SU-DHL-6 (cell line): Measurements from ENCODE around the gene LGR6.
A peak's percentile ranks its signal among the peaks of the same experiment; 100 is the strongest.

Experiments used
- H2AFZ ChIP-seq: fragments of 200-600 bp; sonication (generic); 2 replicates; pipeline ENCODE4 v1.6.1; 2014; ENCODE audit warnings: low read depth, mild to moderate bottlenecking, moderate library complexity, mixed read lengths, antibody characterized with exemption, low read length; ENCODE audit not compliant: severe bottlenecking
- H3F3A ChIP-seq: fragments of 200-600 bp; shearing (Covaris generic); 2 replicates; pipeline ENCODE4 v1.6.0; 2016; ENCODE audit warnings: antibody characterized with exemption, mild to moderate bottlenecking; ENCODE audit not compliant: insufficient read depth
- H3K27ac ChIP-seq: fragments of 200-600 bp; sonication (generic); 2 replicates; pipeline ENCODE4 v1.5.1; 2016; ENCODE audit warnings: low read depth, mild to moderate bottlenecking, low read length, moderate library complexity, mixed read lengths
- H3K27me3 ChIP-seq: fragments of 200-600 bp; sonication (generic), shearing (Covaris generic); 2 replicates; pipeline ENCODE4 v1.6.0; 2014; ENCODE audit warnings: mild to moderate bottlenecking, low read length
- H3K36me3 ChIP-seq: fragments of 200-600 bp; sonication (generic); 2 replicates; pipeline ENCODE4 v1.6.1; 2014; ENCODE audit warnings: mild to moderate bottlenecking, low read length, mixed read lengths
- H3K4me2 ChIP-seq: fragments of 300-600, 200-600 bp; shearing (Covaris generic), sonication (generic); 2 replicates; pipeline ENCODE4 v1.6.0; 2014; ENCODE audit warnings: low read length, low read depth, mild to moderate bottlenecking; ENCODE audit not compliant: poor library complexity, severe bottlenecking
- H3K4me3 ChIP-seq: fragments of 200-600 bp; sonication (generic); 2 replicates; pipeline ENCODE4 v1.5.1; 2014; ENCODE audit warnings: antibody characterized with exemption, low read length, mild to moderate bottlenecking, mixed read lengths; ENCODE audit not compliant: insufficient read depth, poor library complexity, severe bottlenecking
- H3K79me2 ChIP-seq: fragments of 200-600 bp; sonication (generic); 2 replicates; pipeline ENCODE4 v1.6.1; 2014; ENCODE audit warnings: mild to moderate bottlenecking, low read length, moderate library complexity; ENCODE audit not compliant: insufficient read depth
- H3K9ac ChIP-seq: fragments of 200-600 bp; sonication (generic); 2 replicates; pipeline ENCODE4 v1.7.0; 2014; ENCODE audit warnings: mild to moderate bottlenecking, low read length
- H3K9me2 ChIP-seq: fragments of 200-600 bp; sonication (generic); replicated peaks from 2 replicates; pipeline ENCODE4 v1.6.1; 2014; ENCODE audit warnings: low read length; ENCODE audit not compliant: insufficient read depth
- H3K9me3 ChIP-seq: fragments of 200-600 bp; sonication (generic); 2 replicates; pipeline ENCODE4 v1.6.1; 2014; ENCODE audit warnings: low read length, mixed read lengths; ENCODE audit not compliant: insufficient read depth
- H4K20me1 ChIP-seq: fragments of 200-600 bp; sonication (generic); 2 replicates; pipeline ENCODE4 v1.6.1; 2014; ENCODE audit warnings: low read depth, mild to moderate bottlenecking, antibody characterized with exemption, low read length, moderate library complexity, mixed read lengths
- EZH2phosphoT487 ChIP-seq: fragments of 200-600 bp; sonication (generic), shearing (Covaris generic); conservative IDR thresholded peaks from 2 replicates; pipeline ENCODE4 v1.6.1; 2018; ENCODE audit warnings: mild to moderate bottlenecking, antibody characterized with exemption, low read length, moderate library complexity, mixed read lengths
- TF ChIP-seq, protein P1 (sequence below): fragments of 200-600 bp; sonication (generic); IDR thresholded peaks from one replicate; pipeline ENCODE4 v1.5.1; 2017; ENCODE audit warnings: antibody characterized with exemption, mild to moderate bottlenecking, low read length, moderate library complexity; ENCODE audit not compliant: insufficient read depth, poor library complexity, severe bottlenecking

Gene LGR6

DNA sequence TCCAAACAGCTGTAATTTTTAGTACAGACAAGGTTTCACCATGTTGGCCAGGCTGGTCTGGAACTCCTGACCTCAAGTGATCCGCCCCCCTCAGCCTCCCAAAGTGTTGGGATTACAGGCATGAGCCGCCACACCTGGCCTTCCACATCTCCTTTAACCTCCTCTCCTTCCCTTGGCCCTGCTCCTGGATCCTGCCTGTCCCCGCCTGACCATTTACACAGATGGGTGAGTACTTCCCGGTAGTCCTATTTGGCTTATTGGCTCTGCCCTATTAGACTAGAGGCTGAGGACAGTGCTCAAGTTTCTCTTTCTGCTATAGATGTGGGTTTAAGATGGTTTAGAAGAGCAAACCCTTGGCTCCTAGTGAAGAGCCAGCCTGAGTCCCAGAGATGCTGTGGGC, 40.3 kb upstream of the LGR6 start:
- Histone ChIP-seq H3K27ac (no peak overlapping the region), H3K9me2 (no peaks in the 10 kb centered on the region), H4K20me1 (no peaks in the 10 kb centered on the region), H2AFZ (no peak overlapping the region), H3K79me2 (no peaks in the 10 kb centered on the region), H3K27me3 (no peaks in the 10 kb centered on the region), H3K4me2 (no peak overlapping the region), H3K9ac (no peak overlapping the region), H3F3A (peaks cover 5% of the 10 kb centered on the region; the same call in 1 of the 2 replicates), H3K9me3 (no peaks in the 10 kb centered on the region), H3K4me3 (no peak overlapping the region), H3K36me3 (no peaks in the 10 kb centered on the region)
- TF ChIP-seq EZH2phosphoT487: no peak
- TF ChIP-seq, protein P1, sequence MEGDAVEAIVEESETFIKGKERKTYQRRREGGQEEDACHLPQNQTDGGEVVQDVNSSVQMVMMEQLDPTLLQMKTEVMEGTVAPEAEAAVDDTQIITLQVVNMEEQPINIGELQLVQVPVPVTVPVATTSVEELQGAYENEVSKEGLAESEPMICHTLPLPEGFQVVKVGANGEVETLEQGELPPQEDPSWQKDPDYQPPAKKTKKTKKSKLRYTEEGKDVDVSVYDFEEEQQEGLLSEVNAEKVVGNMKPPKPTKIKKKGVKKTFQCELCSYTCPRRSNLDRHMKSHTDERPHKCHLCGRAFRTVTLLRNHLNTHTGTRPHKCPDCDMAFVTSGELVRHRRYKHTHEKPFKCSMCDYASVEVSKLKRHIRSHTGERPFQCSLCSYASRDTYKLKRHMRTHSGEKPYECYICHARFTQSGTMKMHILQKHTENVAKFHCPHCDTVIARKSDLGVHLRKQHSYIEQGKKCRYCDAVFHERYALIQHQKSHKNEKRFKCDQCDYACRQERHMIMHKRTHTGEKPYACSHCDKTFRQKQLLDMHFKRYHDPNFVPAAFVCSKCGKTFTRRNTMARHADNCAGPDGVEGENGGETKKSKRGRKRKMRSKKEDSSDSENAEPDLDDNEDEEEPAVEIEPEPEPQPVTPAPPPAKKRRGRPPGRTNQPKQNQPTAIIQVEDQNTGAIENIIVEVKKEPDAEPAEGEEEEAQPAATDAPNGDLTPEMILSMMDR: no peak

DNA sequence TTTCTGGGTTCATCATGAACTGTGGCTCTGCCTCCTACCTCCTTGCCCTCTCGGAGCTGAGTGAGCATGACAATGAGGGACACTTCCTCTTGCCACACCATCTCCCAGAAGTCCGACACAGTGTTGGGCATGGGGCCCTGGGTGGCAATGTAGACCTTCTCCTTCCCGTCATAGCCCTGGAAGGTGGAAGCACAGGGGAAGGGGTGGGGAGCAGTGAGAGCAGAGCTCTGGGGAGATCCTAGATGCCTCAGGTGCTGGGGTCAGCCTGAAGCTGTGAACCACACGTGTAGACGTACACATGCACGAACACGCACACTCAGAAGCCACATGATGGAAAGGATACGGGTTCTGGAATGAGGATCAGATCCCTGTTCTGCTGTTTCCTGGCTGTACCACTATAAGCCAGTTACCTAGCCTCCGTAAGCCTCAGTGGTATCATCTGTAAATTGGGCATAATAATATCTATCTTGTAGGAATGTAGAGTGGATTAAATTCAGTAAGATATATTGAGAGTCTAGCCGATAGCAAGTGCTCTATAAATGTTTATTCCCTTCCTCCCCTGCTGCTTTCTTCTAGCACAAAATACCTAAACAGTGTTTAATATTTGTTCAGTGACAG, 39.3 kb upstream of the LGR6 start:
- no peak overlapping the region for H3K27ac ChIP-seq
- H4K20me1 ChIP-seq: no peaks in the 10 kb centered on the region

DNA sequence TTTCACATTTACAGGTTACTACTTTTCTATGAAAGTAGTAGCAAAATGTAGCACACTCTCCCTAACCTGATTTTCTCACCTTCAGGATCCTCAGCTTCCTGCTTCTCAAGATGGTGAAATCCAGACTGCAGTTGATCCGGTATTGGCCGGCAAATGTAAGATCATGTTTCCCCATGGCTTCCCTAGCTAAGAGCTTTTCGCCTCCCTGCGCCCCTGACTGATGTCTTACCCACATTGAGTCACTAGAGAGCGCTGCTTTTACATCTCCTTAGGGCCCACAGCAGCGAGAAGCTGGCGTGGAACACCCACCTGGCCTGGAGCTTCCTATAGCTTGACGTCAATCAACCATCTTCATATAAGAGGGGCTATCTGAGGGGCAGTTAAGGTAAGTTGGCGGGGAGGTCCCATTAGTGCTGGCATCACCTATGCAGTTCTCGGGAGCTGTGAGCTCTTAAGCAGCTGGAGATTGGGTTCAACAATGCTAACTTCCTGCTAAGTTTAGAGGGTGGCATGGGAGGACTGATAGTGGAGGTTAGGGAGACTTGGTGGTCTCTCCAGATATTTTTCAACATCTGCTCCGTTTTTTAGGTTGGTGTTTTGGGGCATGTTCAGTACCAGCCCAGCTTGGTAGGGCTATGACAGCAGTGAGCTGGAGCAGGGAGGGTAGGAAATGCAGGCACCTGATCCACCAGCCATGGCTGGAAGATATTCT, 38.7 kb upstream of the LGR6 start:
- Histone ChIP-seq H3K36me3 (no peaks in the 10 kb centered on the region), H3K4me3 (no peak overlapping the region), H3K27me3 (no peaks in the 10 kb centered on the region), H3K9me3 (no peaks in the 10 kb centered on the region), H3K27ac (no peak overlapping the region), H3K79me2 (peaks cover 10% of the 10 kb centered on the region; the same call in 1 of the 2 replicates), H3K9me2 (no peaks in the 10 kb centered on the region), H3F3A (no peaks in the 10 kb centered on the region; the same call in 1 of the 2 replicates), H2AFZ (no peak overlapping the region), H4K20me1 (no peaks in the 10 kb centered on the region), H3K4me2 (no peak overlapping the region), H3K9ac (no peak overlapping the region)
- TF ChIP-seq EZH2phosphoT487: no peak
- TF ChIP-seq, protein P1: peak; percentile 69

More for the DNA sequence above, 39.3 kb upstream of the LGR6 start:
- H3K27me3 ChIP-seq: no peaks in the 10 kb centered on the region
- H3K79me2 ChIP-seq: peaks cover 6% of the 10 kb centered on the region; the same call in 1 of the 2 replicates
- H3K9ac ChIP-seq: no peak overlapping the region
- no peaks in the 10 kb centered on the region for H3K36me3 ChIP-seq
- no peak overlapping the region for H3K4me2 ChIP-seq
- no peaks in the 10 kb centered on the region for H3K9me2 ChIP-seq
- no peaks in the 10 kb centered on the region for H3K9me3 ChIP-seq
- TF ChIP-seq, protein P1: no peak
- no peak for TF ChIP-seq EZH2phosphoT487
- H3F3A ChIP-seq: peaks cover 2% of the 10 kb centered on the region; the same call in 1 of the 2 replicates
- no peak overlapping the region for H2AFZ ChIP-seq
- H3K4me3 ChIP-seq: no peak overlapping the region
